Heart right ventricle (tissue), 16 donors: ENCODE data around the gene ZMYND19. TPM values are rescaled to one million over a fixed set of nuclear protein-coding genes. Genes with fewer than 3 reads are reported as not detected.

Experiments
- ATAC-seq, 8 donors: fragments of 200-7000 bp; cut with Tn5 transposase; one replicate each; pipeline ENCODE4 v1.9.1; 2020; ENCODE audit warnings: mild to moderate bottlenecking in 8 of 8, moderate library complexity in 8 of 8, moderate number of reproducible peaks in 1 of 8
- DNase-seq, 2 donors: peaks; one replicate each; pipeline ENCODE4 v3.0.0-alpha.2; 2020
- H3K27ac ChIP-seq, 10 donors: fragments of 200-600 bp; sonication (generic) in 2 of 10; one replicate each; pipeline versions ENCODE4 v1.5.0 to v1.8.0; 2020 to 2022; ENCODE audit warnings: mild to moderate bottlenecking in 3 of 10
- H3K27me3 ChIP-seq, 7 donors: fragments of 200-600 bp; one replicate each; pipeline ENCODE4 v1.8.0; 2021 to 2022; ENCODE audit warnings: mild to moderate bottlenecking in 2 of 7
- H3K36me3 ChIP-seq, 9 donors: fragments of 200-600 bp; sonication (generic) in 1 of 9; one replicate each; pipeline versions ENCODE4 v1.5.0 to v1.8.0; 2020 to 2022; ENCODE audit warnings: mild to moderate bottlenecking in 2 of 9
- H3K4me1 ChIP-seq, 9 donors: fragments of 200-600 bp; sonication (generic) in 1 of 9; one replicate each; pipeline versions ENCODE4 v1.5.0 to v1.8.0; 2020 to 2022; ENCODE audit warnings: mild to moderate bottlenecking in 4 of 9
- H3K4me3 ChIP-seq, 10 donors: fragments of 200-600 bp; sonication (generic) in 2 of 10; one replicate each; pipeline versions ENCODE4 v1.5.0 to v1.8.0; 2020 to 2022; ENCODE audit warnings: mild to moderate bottlenecking in 7 of 10, moderate library complexity in 2 of 10
- H3K9me3 ChIP-seq, 11 donors: fragments of 200-600 bp in 10 of 11; sonication (generic) in 2 of 11; one replicate each; pipeline versions ENCODE4 v1.5.0 to v1.8.0; 2013 to 2022; ENCODE audit warnings: mild to moderate bottlenecking in 2 of 11, control low read depth in 1 of 11, moderate library complexity in 1 of 11
- CTCF ChIP-seq, 9 donors: fragments of 200-600 bp; sonication (generic) in 2 of 9; IDR thresholded peaks; one replicate each; pipeline versions ENCODE4 v1.5.0 to v1.8.0; 2021 to 2022; ENCODE audit warnings: antibody characterized with exemption in 9 of 9, mild to moderate bottlenecking in 5 of 9, moderate library complexity in 1 of 9
- WGBS, 2 donors: extraction: QIAGEN DNeasy Blood & Tissue Kit; methylation state at CpG; one replicate each; pipeline ENCODE4 v1.1.7; 2013; ENCODE audit warnings: inconsistent platforms in 1 of 2; 5-methylcytosine and 5-hydroxymethylcytosine counted together
- intact Hi-C, 10 donors: fragments of 100-400 bp; cut with DNase I; formaldehyde crosslinking; loops; one replicate each; pipeline versions ENCODE4 v1.11.1 to v1.14.2; 2022
- polyA plus RNA-seq, 2 donors: library from polyadenylated mRNA; stranded (reverse); fragments of 200-250 nt; gene quantifications; one replicate each; pipeline ENCODE4 v1.2.3, GENCODE V29; 2013
- total RNA-seq, 10 donors: library from RNA; stranded (reverse); fragmentation: NEBNext Ultra II Directional in 3 of 10; extraction: Animal tissue kit (Norgen Biotek cat#: 25700) in 3 of 10; gene quantifications; one replicate each; pipeline versions ENCODE4 v1.2.1 to v1.2.4, GENCODE V29; 2021 to 2023
- donor health status: Arrhythmogenic right ventricular cardiomyopathy.
- donor health status: ischemic (EF 13 %, LVEDD 7.1; RV severe dilation, severe dysfunction).
- donor health status: healthy with polysubstance abuse.
- donor health status: DM: no; HTN: yes; CAD: no.
- donor health status: DM: no; HTN: no; CAD: no.
- donor health status: ischemic (EF 25% LVEDD 6.9; RV normal size, moderate dysfunction).
- donor health status: ischemic (EF 25% LVEDD 5.7; RV mildly dilated, moderate dysfunction).
- donor health status: healthy.
- donor health status: DM: yes; HTN: yes; CAD: no.
- donor health status: Ischemic cardiomyopathy.
- donor health status: ischemic (EF 35%, LVEDD 5.7; RV mildly dilated, moderate dysfunction).
- donor health status: nonischemic (EF 11% LVEDD 7.7; RV severe dilation, severe dysfunction).
- donor health status: DM: yes; HTN: yes; CAD: no.
- donor health status: PGD.
- donor health status: ischemic (EF 29% LVEDD 5.4; RV normal size, mild dysfunction).
- donor health status: nonischemic (EF 23%, LVEDD 6.1; RV moderate dilation, normal function).

Gene ZMYND19
- total and polyA plus RNA-seq, 12 donors: 8.0 to 22.3 (median 9.2) TPM

- WGBS, 2 donors: 88 to 92% methylated on average over 14 of the region's 14 CpGs
- no peak for ATAC-seq
- H3K36me3 ChIP-seq: peaks cover 0 to 73% (median 26%) of the 10 kb centered on the region in 9 donors
These were observed 7.0 kb downstream of the ZMYND19 start for GRCh38 chr9:137583347-137583746.

GRCh38 chr9:137582286-137582860 is 7.9 kb downstream of the ZMYND19 start:
- Histone ChIP-seq H3K27ac (no peak overlapping the region), H3K9me3 (no peaks in the 10 kb centered on the region), H3K4me3 (no peak overlapping the region), H3K4me1 (peaks cover 2 to 26% (median 17%) of the 10 kb centered on the region in 9 donors), H3K36me3 (peaks cover 0 to 63% (median 18%) of the 10 kb centered on the region in 9 donors), H3K27me3 (no peaks in the 10 kb centered on the region)
- intact Hi-C loops: no loop called here
- DNase-seq (no peak), ATAC-seq (no peak)
- peak in 7 of 9 donors; percentile 22 to 40 (median 29) for TF ChIP-seq CTCF (IDR thresholded peaks at IDR 0.05)
- 79 to 81% methylated on average over 20 of the region's 20 CpGs for WGBS, 2 donors

More at GRCh38 chr9:137583347-137583746, 7.0 kb downstream of the ZMYND19 start:
- no peak overlapping the region for H3K27ac ChIP-seq
- no peaks in the 10 kb centered on the region for H3K27me3 ChIP-seq
- no peaks in the 10 kb centered on the region for H3K9me3 ChIP-seq
- DNase-seq: no peak
- intact Hi-C loops: no loop called here
- no peak for TF ChIP-seq CTCF (IDR thresholded peaks at IDR 0.05)
- H3K4me1 ChIP-seq: peaks cover 0 to 16% (median 8%) of the 10 kb centered on the region in 9 donors
- no peak overlapping the region for H3K4me3 ChIP-seq

GRCh38 chr9:137581361-137582285 is 8.7 kb downstream of the ZMYND19 start:
- intact Hi-C loops: no loop called here
- no peak overlapping the region for H3K27ac ChIP-seq
- no peak overlapping the region for H3K4me3 ChIP-seq
- no peak for DNase-seq
- ATAC-seq: no peak
- H3K4me1 ChIP-seq: peaks cover 8 to 34% (median 24%) of the 10 kb centered on the region in 9 donors
- no peaks in the 10 kb centered on the region for H3K27me3 ChIP-seq
- TF ChIP-seq CTCF (IDR thresholded peaks at IDR 0.05): no peak
- H3K36me3 ChIP-seq: peaks cover 0 to 58% (median 12%) of the 10 kb centered on the region in 9 donors
- 89 to 94% methylated on average over 22 of the region's 22 CpGs for WGBS, 2 donors
- H3K9me3 ChIP-seq: no peaks in the 10 kb centered on the region

GRCh38 chr9:137580954-137581322 is 9.4 kb downstream of the ZMYND19 start:
- H3K27ac ChIP-seq: no peak overlapping the region
- 92 to 95% methylated on average over 4 of the region's 4 CpGs for WGBS, 2 donors
- ATAC-seq: no peak

More at GRCh38 chr9:137580954-137581322, 9.4 kb downstream of the ZMYND19 start:
- DNase-seq: no peak
- Histone ChIP-seq H3K4me1 (peaks cover 8 to 41% (median 31%) of the 10 kb centered on the region in 9 donors), H3K36me3 (peaks cover 0 to 59% (median 12%) of the 10 kb centered on the region in 9 donors), H3K9me3 (no peaks in the 10 kb centered on the region), H3K4me3 (no peak overlapping the region), H3K27me3 (no peaks in the 10 kb centered on the region)
- intact Hi-C loops: no loop called here
- TF ChIP-seq CTCF (IDR thresholded peaks at IDR 0.05): no peak
